Retinal pigment epithelial cell (primary cell): ENCODE data around the gene P2RY2.

Experiments
- DNase-seq: peaks from one replicate; pipeline ENCODE4 v3.0.0-alpha.2; 2010; ENCODE audit warnings: low read depth
- H3K4me3 ChIP-seq: 2 replicates; pipeline ENCODE4 v1.5.1; 2011; ENCODE audit warnings: mild to moderate bottlenecking, low read length, control low read depth, moderate library complexity
- TF ChIP-seq, protein P1 (sequence below): conservative IDR thresholded peaks from 2 replicates; pipeline ENCODE4 v1.5.1; 2011; ENCODE audit warnings: low read depth, low read length, control low read depth, inconsistent platforms

The P2RY2 gene

DNA sequence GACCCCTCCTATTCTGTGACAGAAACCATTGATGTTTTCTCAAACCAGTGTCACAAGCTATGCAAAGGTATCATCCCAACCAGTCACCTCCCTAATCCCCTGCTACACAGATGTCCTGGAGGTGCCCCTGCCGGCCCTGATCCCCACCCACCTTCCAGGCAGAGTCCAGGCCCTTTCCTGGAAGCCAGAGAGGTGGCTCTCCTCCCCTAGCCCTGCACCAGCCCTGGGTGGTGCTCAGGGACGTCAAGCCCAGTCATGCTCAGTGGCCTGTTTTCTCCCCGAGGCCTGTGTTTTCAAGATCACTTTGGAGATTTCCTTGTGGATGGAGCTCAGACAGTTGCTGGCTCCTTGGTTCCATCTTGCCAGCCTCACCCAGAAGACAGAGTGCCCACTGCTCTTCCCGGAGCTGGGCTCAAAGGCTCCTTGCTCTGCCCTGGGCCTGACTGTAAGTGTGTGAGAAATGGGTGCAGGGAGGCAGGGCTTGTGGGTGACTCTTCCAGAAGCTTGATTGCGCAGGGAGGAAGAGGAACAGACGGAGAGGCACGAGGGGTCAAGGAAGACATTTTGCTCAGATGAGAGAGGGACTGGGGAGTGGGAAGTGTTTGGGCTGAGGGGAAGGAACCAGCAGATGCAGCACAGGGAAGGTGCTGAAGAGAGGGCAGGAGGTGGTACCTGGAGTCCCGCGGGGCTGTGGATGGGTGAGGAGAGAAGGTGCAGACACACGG is 65.4 kb downstream of the P2RY2 start:
- no peak overlapping the region for H3K4me3 ChIP-seq
- TF ChIP-seq, protein P1, sequence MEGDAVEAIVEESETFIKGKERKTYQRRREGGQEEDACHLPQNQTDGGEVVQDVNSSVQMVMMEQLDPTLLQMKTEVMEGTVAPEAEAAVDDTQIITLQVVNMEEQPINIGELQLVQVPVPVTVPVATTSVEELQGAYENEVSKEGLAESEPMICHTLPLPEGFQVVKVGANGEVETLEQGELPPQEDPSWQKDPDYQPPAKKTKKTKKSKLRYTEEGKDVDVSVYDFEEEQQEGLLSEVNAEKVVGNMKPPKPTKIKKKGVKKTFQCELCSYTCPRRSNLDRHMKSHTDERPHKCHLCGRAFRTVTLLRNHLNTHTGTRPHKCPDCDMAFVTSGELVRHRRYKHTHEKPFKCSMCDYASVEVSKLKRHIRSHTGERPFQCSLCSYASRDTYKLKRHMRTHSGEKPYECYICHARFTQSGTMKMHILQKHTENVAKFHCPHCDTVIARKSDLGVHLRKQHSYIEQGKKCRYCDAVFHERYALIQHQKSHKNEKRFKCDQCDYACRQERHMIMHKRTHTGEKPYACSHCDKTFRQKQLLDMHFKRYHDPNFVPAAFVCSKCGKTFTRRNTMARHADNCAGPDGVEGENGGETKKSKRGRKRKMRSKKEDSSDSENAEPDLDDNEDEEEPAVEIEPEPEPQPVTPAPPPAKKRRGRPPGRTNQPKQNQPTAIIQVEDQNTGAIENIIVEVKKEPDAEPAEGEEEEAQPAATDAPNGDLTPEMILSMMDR, result no peak
- DNase-seq, result no peak

DNA sequence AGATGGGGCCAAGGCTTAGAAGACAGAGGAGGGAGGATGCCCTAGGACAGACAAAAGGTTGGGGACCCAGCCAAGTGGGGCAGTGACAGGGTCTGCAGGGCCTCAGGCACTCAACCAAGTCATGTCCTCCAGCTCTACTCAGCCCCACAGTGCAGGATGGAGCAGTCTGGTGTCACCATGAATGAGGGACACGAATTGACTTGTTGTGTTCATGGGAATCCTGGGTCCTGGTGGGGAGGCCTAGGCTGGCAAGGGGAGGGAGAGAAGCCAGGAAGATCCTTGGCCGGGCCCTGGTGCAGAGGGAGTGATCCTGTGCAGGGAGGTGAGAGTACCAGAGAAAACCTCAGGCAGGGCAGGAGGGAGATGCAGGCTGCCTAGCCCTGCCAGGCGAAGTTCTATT is 66.0 kb downstream of the P2RY2 start:
- H3K4me3 ChIP-seq, result no peak overlapping the region
- DNase-seq, result no peak
- TF ChIP-seq, protein P1, result no peak

DNA sequence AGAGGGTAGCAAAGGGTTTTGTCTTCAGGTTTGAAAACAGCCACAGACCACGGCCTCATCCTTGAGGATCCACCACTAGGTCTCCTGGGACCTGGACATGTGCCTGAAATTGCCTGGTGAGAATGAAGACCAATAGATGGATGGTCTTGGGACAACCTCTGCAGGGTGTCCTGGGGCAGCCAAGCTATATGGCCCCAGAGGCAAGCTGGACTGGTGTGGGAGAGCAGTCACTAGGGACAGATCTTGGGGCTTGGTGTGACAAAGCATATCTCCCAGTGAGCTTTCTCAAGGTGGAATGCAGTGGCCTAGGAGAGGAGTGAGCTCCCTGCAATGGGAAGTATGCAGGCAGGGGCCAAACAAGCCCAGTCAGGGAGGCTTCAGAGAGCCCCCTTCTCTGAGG is 67.6 kb downstream of the P2RY2 start:
- TF ChIP-seq, protein P1, result no peak
- DNase-seq, result no peak
- no peak overlapping the region for H3K4me3 ChIP-seq
